Effector CD4-positive, alpha-beta T cell (primary cell): ENCODE data around the gene TIE1. TPM values are rescaled to one million over a fixed set of nuclear protein-coding genes. Genes with fewer than 3 reads are reported as not detected.

Experiments
- DNase-seq: peaks from one replicate; pipeline ENCODE4 v3.0.0-alpha.2; 2020
- total RNA-seq: gene quantifications from one replicate; lab custom pipeline; 2026; lab: John Stamatoyannopoulos, UW

TIE1 gene
- not detected for total RNA-seq

- DNase-seq: no peak
These were observed at the start of gene TIE1 for GRCh38 chr1:43300378-43301094. TIE1 (plus strand) TSS chr1:43300982; CDS start chr1:43301072, 90 bp downstream.

GRCh38 chr1:43251024-43251423 is 49.8 kb upstream of the TIE1 start:
- DNase-seq: no peak

DNA sequence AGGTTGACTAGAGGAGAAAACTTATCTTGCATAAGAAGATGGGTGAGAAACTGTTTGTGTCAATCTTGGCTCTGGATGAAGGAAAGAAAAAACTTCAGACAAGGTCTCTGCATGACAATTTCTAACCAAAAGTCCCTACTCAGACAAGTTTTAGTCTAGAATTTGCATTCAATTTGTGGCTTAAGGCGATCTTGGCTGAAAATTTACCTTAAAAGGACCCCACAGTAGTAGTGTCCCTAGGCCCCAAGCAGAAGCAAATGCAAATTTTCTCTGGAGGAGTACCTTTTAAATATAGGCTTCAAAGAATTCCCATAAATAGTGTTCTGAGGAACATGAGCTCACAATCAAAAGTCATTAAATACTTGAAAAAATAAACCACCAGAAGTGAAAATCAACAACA is 48.6 kb upstream of the TIE1 start:
- no peak for DNase-seq

DNA sequence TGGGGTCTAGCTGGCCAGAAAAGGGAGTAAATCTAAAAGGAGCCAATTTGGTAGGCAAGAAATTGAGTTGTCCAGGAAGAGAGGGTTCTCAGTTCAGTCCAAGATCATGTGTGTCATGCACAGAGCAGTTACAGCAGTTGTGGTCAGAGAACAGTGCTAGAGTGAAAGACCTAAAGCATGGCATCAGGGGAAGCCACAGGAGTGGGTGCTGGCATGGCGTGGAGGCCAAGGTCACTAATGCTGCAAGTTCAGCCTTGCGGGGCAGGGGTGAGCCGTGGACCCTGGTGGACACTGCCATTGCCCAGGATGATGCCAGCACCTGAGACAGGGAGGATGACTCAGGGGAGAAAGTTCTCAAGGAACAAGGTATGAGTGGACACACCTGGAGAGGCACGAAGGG is 47.6 kb upstream of the TIE1 start:
- no peak for DNase-seq

DNA sequence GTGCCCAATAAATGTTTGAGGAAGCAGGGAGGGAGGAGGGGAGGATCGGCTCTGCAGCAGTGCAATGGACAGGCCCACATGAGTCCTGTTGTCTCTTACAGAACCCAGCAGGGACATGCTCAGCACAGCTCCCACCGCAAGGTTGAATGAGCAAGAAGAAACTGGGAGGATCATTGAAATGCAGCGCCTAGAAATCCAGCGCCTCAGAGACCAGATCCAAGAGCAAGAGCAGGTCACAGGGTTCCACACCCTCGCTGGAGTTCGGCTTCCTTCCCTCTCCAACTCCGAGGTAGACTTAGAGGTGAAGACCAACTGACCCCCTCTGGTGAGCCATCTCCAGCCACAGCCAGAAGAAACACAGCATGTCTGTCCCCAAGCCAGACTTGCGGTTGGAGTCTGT is 46.9 kb upstream of the TIE1 start:
- DNase-seq: no peak

DNA sequence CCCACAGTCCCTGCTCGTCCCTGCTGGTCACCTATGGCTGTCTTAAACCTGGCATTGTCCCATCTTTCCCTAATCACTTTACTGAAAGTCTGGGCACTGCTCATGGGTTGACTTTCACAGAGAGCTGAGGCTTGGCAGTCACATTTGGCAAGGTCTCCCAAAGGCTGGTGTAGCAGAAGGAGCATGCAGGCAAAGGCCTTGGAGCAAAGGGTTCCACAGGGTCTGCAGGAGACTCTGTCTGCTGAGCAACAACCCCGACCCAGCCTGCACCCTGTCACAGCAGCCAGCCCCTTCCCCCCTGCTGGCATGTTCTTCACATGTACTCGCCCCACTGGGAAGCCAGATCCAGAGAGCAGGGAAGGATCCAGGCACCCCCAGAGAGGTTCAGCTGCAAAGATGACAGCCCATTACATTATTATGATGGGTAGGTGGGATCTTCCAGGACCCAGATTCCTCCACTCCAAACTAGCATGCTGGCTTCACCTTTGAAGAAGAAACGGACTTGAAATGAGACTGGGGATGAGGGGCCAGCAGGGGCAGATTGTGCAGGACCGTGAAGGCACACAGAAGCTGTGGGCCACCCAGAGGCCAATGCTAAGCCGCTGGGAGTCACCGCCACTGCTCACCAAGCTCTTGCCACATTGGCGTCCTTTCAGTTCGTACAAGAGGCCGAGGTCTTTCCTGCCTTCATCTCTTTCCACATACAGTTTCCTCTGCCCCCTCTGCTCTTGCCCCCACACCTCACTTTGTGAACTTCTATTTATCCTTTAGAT is 45.2 kb upstream of the TIE1 start:
- no peak for DNase-seq

- no peak for DNase-seq
These were observed 43.9 kb upstream of the TIE1 start for GRCh38 chr1:43256675-43257570.

DNA sequence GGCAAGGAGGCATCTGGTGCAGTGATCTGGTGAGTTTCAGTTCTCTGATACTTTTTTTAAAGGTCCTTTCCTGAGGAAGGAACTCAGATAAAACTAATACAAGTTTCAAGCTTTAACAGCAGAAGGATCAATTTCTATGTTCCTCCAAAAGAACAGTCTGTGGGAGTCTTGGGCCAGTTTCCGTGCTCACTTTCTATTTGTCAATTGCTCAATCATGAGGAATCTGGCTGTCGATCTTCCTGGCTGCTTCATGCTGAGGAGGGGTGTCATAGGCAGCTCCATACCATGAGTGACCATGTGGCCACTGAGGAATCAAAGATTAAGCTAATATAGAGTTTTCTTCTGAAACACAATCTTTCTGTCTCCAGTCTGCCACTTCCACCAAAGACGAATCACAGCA is 42.4 kb upstream of the TIE1 start:
- DNase-seq: no peak

- no peak for DNase-seq
These were observed 35.4 kb upstream of the TIE1 start for GRCh38 chr1:43265431-43265830.

- no peak for DNase-seq
These were observed 33.9 kb upstream of the TIE1 start for GRCh38 chr1:43266881-43267280.

DNA sequence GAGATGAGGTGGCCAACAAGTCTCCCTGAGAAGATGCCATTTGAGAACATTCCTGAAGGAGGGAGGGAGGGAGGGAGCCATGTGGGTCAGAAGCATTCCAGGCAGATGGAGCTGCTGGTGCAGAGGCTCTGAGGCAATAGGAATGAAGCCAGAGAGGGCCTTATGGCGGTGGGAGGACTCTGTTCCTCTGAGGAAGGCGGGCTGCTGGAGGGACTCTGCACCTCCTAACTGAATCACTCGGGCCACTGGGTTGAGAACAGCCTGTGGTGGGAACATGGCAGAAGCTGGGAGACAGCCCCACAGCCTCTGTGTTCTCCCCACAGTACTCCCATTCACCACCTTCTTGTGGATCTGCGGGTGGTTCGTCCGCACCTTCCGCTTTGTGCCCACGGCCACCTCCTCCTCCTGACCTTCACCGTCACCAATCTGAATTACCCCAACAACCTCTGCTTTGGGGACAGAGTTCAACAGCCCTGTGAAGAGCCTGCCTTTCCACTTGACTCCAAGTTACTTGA is 33.4 kb upstream of the TIE1 start:
- no peak for DNase-seq

GRCh38 chr1:43267818-43268425 is 32.9 kb upstream of the TIE1 start:
- DNase-seq: no peak

GRCh38 chr1:43269627-43270375 is 31.0 kb upstream of the TIE1 start, which contains the start of gene TMEM125:
TMEM125 (plus strand) TSS chr1:43269983; CDS start chr1:43272723, 2,740 bp downstream.
- no peak for DNase-seq

GRCh38 chr1:43270421-43271095 is 30.2 kb upstream of the TIE1 start:
- no peak for DNase-seq

- DNase-seq: no peak
These were observed 29.3 kb upstream of the TIE1 start for GRCh38 chr1:43271186-43272118.

DNA sequence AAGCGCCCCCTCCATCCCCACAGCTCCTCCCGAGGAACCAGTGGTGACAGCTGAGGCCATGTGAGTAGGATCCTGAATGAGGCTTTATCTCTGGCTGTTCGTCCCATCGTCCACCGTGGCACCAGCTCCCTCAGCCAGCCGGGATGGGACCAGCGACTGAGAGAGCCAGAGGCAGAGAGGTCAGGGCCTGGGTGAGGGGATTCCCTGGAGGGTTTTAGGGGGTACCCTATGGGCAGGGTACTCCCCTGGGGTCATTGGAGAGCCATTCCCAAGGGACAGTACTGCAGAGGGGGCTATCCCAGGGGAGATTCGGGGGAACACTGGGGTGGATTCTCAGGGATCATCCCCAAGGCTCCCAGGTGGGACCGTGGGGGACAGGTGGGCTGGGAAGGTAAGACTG is 28.6 kb upstream of the TIE1 start:
- no peak for DNase-seq

DNA sequence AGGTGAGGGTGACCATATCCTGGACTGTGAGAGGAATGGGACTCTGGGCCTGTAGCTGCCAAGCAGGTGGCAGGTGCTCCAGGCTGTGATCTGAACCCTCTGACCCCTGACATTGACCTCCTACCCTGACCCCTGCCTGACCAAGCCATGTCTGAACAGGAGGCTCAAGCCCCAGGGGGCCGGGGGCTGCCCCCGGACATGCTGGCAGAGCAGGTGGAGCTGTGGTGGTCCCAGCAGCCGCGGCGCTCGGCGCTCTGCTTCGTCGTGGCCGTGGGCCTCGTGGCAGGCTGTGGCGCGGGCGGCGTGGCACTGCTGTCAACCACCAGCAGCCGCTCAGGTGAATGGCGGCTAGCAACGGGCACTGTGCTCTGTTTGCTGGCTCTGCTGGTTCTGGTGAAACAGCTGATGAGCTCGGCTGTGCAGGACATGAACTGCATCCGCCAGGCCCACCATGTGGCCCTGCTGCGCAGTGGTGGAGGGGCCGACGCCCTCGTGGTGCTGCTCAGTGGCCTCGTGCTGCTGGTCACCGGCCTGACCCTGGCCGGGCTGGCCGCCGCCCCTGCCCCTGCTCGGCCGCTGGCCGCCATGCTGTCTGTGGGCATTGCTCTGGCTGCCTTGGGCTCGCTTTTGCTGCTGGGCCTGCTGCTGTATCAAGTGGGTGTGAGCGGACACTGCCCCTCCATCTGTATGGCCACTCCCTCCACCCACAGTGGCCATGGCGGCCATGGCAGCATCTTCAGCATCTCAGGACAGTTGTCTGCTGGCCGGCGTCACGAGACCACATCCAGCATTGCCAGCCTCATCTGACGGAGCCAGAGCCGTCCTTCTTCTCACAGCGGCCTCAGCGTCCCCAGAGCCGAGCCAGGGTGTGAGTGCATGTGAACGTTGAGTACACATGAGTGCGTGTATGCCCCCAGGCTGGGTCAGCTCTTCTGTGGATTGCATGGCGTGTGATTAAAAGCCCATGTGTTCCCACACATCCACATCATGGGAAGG is 27.9 kb upstream of the TIE1 start:
- DNase-seq: no peak

DNA sequence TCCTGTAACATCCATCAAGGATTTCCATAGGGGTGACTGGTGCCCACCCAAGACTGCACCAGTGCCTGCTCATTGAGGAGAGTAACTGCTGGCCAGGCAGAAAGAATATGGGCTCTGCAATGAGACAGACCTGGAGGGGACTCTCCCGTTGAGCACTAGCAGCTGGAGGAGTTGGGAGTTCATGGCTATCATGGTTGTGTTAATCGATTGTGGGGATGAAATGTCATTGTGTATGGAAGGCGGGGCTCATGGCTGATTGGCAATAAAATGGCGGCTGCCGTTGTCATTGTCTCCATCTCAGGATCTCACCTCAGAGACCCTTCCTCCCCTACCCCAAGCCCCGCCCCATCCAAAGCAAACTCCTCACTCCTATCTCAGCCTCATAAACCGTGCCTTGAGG is 27.1 kb upstream of the TIE1 start:
- DNase-seq: no peak
